Stimulated activated CD8-positive, alpha-beta memory T cell treated with anti-CD3 and anti-CD28 coated beads, Interleukin-2, amount 100 ng/mL, for 48 hours (primary cell): ENCODE data around the gene MOCOS.
A peak's percentile ranks its signal among the peaks of the same experiment; 100 is the strongest.
"Not testable (repeated sequence)": the region's sequence is repeated elsewhere in the genome, so short reads cannot be mapped to it uniquely, and the experiment has no call there.

ENCODE experiments used
- DNase-seq, 2 donors: peaks; one replicate each; pipeline ENCODE4 v3.0.0-alpha.2; 2020; ENCODE audit warnings: low read depth in 2 of 2

MOCOS gene

GRCh38 chr18:36187193-36187825, at the start of gene MOCOS:
TSS of gene MOCOS (plus strand) at chr18:36187497. CDS start at chr18:36187540, 43 bp downstream.
- DNase-seq = peak; percentile 26 to 30

GRCh38 chr18:36139245-36139644, 48.1 kb upstream of the MOCOS start:
- no peak for DNase-seq

- no peak for DNase-seq
Observed at GRCh38 chr18:36141576-36141975, 45.7 kb upstream of the MOCOS start.

GRCh38 chr18:36142751-36143150, 44.5 kb upstream of the MOCOS start:
- DNase-seq = no peak

GRCh38 chr18:36143391-36143790, 43.9 kb upstream of the MOCOS start:
- no peak for DNase-seq

- DNase-seq = no peak
Observed at GRCh38 chr18:36149514-36150289, 37.6 kb upstream of the MOCOS start.

- no peak for DNase-seq
Observed at GRCh38 chr18:36152781-36153180, 34.5 kb upstream of the MOCOS start.

- DNase-seq = no peak
Observed at GRCh38 chr18:36153203-36153602, 34.1 kb upstream of the MOCOS start.

- no peak for DNase-seq
Observed at GRCh38 chr18:36153771-36154170, 33.5 kb upstream of the MOCOS start.

- DNase-seq = no peak
Observed at GRCh38 chr18:36155851-36156757, 31.2 kb upstream of the MOCOS start.

GRCh38 chr18:36157441-36157840, 29.9 kb upstream of the MOCOS start:
- no peak for DNase-seq

GRCh38 chr18:36158266-36158867, 28.9 kb upstream of the MOCOS start:
- no peak for DNase-seq

GRCh38 chr18:36160959-36161371, 26.3 kb upstream of the MOCOS start:
- DNase-seq = no peak

- DNase-seq = no peak
Observed at GRCh38 chr18:36162981-36163380, 24.3 kb upstream of the MOCOS start.

- DNase-seq = no peak
Observed at GRCh38 chr18:36167692-36168218, 19.5 kb upstream of the MOCOS start.

- DNase-seq = not testable (repeated sequence)
Observed at GRCh38 chr18:36168296-36168695, 19.0 kb upstream of the MOCOS start.

GRCh38 chr18:36169938-36170337, 17.4 kb upstream of the MOCOS start:
- DNase-seq = no peak

- no peak for DNase-seq
Observed at GRCh38 chr18:36175481-36175880, 11.8 kb upstream of the MOCOS start.

GRCh38 chr18:36176177-36176584, 11.1 kb upstream of the MOCOS start:
- DNase-seq = no peak

GRCh38 chr18:36176711-36177110, 10.6 kb upstream of the MOCOS start:
- DNase-seq = no peak

GRCh38 chr18:36177913-36178312, 9.4 kb upstream of the MOCOS start:
- no peak for DNase-seq
